Measurements from ENCODE around the gene IFT57. TPM values are rescaled to one million over a fixed set of nuclear protein-coding genes. Genes with fewer than 3 reads are reported as not detected.

The IFT57 gene
- total RNA-seq, 1 donor from 2014 or later, result 63.8 TPM

GRCh38 chr3:108184824-108185223 is 37.4 kb downstream of the IFT57 start:
- Mint-ChIP-seq H3K27ac (no peak overlapping the region), H3K27me3 (no peaks in the 10 kb centered on the region), H3K36me3 (ENCODE audit: insufficient read depth) (peaks cover 25% of the 10 kb centered on the region), H3K4me3 (ENCODE audit: low read depth) (no peak overlapping the region), H3K4me1 (ENCODE audit: low read depth) (peaks cover 25% of the 10 kb centered on the region), H3K9me3 (ENCODE audit: low read depth) (peaks cover 12% of the 10 kb centered on the region)
- TF ChIP-seq CTCF (IDR thresholded peaks at IDR 0.05; ENCODE audit: unreplicated experiment), result no peak
- no peak for DNase-seq (ENCODE audit: low spot score, unreplicated experiment)

GRCh38 chr3:108183971-108184370 is 38.3 kb downstream of the IFT57 start:
- H3K9me3 Mint-ChIP-seq (ENCODE audit: low read depth), result peaks cover 11% of the 10 kb centered on the region
- H3K27ac Mint-ChIP-seq, result no peak overlapping the region
- H3K27me3 Mint-ChIP-seq, result no peaks in the 10 kb centered on the region
- H3K4me1 Mint-ChIP-seq (ENCODE audit: low read depth), result peaks cover 23% of the 10 kb centered on the region
- H3K4me3 Mint-ChIP-seq (ENCODE audit: low read depth), result no peak overlapping the region
- peaks cover 23% of the 10 kb centered on the region for H3K36me3 Mint-ChIP-seq (ENCODE audit: insufficient read depth)
- TF ChIP-seq CTCF (IDR thresholded peaks at IDR 0.05; ENCODE audit: unreplicated experiment), result no peak
- no peak for DNase-seq (ENCODE audit: low spot score, unreplicated experiment)

- Mint-ChIP-seq H3K4me3 (ENCODE audit: low read depth) (no peak overlapping the region), H3K27me3 (no peaks in the 10 kb centered on the region), H3K9me3 (ENCODE audit: low read depth) (peaks cover 11% of the 10 kb centered on the region), H3K36me3 (ENCODE audit: insufficient read depth) (peaks cover 24% of the 10 kb centered on the region), H3K4me1 (ENCODE audit: low read depth) (peaks cover 23% of the 10 kb centered on the region), H3K27ac (no peak overlapping the region)
- no peak for DNase-seq (ENCODE audit: low spot score, unreplicated experiment)
- TF ChIP-seq CTCF (IDR thresholded peaks at IDR 0.05; ENCODE audit: unreplicated experiment), result no peak
Measured at GRCh38 chr3:108183181-108183580, 39.0 kb downstream of the IFT57 start.

GRCh38 chr3:108182339-108182738 is 39.9 kb downstream of the IFT57 start:
- Mint-ChIP-seq H3K27ac (no peak overlapping the region), H3K27me3 (no peaks in the 10 kb centered on the region), H3K4me3 (ENCODE audit: low read depth) (no peak overlapping the region), H3K36me3 (ENCODE audit: insufficient read depth) (peaks cover 21% of the 10 kb centered on the region), H3K4me1 (ENCODE audit: low read depth) (peaks cover 22% of the 10 kb centered on the region), H3K9me3 (ENCODE audit: low read depth) (peaks cover 15% of the 10 kb centered on the region)
- DNase-seq (ENCODE audit: low spot score, unreplicated experiment), result no peak
- no peak for TF ChIP-seq CTCF (IDR thresholded peaks at IDR 0.05; ENCODE audit: unreplicated experiment)

- Mint-ChIP-seq H3K36me3 (ENCODE audit: insufficient read depth) (peaks cover 19% of the 10 kb centered on the region), H3K4me3 (ENCODE audit: low read depth) (no peak overlapping the region), H3K27ac (no peak overlapping the region), H3K4me1 (ENCODE audit: low read depth) (peaks cover 21% of the 10 kb centered on the region), H3K9me3 (ENCODE audit: low read depth) (peaks cover 15% of the 10 kb centered on the region), H3K27me3 (no peaks in the 10 kb centered on the region)
- DNase-seq (ENCODE audit: low spot score, unreplicated experiment), result no peak
- no peak for TF ChIP-seq CTCF (IDR thresholded peaks at IDR 0.05; ENCODE audit: unreplicated experiment)
Measured at GRCh38 chr3:108181172-108181571, 41.1 kb downstream of the IFT57 start.
